Activated T-cell treated with anti-CD3 and anti-CD28 coated beads, Interleukin-2, amount 50 U/mL, for 48 hours (primary cell): ENCODE results near the gene IL17C.
"Not testable (repeated sequence)": the region's sequence is repeated elsewhere in the genome, so short reads cannot be mapped to it uniquely, and the experiment has no call there.

Source experiments
- DNase-seq, 2 experiments: peaks; one replicate each; pipeline ENCODE4 v3.0.0-alpha.2; 2020

IL17C gene, protein sequence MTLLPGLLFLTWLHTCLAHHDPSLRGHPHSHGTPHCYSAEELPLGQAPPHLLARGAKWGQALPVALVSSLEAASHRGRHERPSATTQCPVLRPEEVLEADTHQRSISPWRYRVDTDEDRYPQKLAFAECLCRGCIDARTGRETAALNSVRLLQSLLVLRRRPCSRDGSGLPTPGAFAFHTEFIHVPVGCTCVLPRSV

DNA sequence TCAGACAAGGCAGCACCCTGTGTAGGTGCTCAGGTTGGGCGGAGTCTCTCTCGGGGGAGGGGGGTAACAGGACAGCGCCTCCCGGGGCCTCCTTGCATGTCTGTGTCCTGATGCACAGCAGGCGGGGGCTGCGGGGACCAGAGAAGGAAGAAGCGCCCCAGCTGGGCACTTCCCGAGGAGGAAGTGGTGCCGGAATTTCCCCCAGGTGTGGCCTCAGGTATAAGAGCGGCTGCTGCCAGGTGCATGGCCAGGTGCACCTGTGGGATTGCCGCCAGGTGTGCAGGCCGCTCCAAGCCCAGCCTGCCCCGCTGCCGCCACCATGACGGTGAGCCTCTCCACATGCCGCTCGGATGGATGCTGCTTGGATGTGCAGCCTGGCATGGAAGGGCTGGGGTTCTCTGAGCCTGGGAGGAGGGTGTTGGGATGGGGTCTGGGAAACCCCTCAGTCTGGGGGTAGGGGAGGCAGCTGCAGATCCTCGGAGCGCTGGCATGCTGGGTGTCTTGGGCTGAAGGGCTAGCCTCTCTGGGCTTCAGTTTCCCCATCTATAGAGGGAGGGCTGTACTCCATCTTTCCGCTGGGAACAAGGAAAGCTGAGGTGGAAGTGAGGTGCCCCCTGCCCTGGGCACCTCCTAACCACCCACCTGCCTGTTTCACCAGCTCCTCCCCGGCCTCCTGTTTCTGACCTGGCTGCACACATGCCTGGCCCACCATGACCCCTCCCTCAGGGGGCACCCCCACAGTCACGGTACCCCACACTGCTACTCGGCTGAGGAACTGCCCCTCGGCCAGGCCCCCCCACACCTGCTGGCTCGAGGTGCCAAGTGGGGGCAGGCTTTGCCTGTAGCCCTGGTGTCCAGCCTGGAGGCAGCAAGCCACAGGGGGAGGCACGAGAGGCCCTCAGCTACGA lies at the start of gene IL17C:
Gene IL17C, plus strand, starts transcription at position 250 of the 908 bp plus-strand sequence. Its CDS starts 70 bp downstream, at position 320.
- no peak for DNase-seq

GRCh38 chr16:88588754-88589153 lies 49.6 kb upstream of the IL17C start:
- no peak for DNase-seq

- DNase-seq, result no peak
Observed at GRCh38 chr16:88589441-88589840, 48.9 kb upstream of the IL17C start.

GRCh38 chr16:88591577-88592021 lies 46.8 kb upstream of the IL17C start:
- peak; percentile 63 to 71 for DNase-seq

- no peak for DNase-seq
Observed at GRCh38 chr16:88593061-88593460, 45.3 kb upstream of the IL17C start.

- no peak for DNase-seq
Observed at GRCh38 chr16:88593489-88593888, 44.9 kb upstream of the IL17C start.

GRCh38 chr16:88593910-88594309 lies 44.5 kb upstream of the IL17C start:
- no peak for DNase-seq

DNA sequence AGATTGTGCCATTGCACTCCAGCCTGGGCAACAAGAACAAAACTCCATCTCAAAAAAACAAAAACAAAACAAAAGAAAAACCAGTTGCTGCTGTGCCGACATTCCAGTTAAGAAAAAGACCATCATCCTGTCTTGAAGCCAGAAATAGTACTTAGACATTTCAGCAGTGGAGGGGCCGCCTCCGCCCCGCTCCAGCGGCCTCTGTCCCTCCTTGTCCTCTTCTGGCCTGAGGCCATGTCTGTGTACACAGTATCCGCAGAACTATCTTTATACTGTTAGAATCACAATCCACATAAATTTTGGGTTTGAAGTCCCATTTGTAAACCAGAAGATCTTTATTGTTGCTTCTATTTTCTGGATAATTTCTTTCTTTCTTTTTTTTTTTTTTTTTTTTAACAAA lies 43.3 kb upstream of the IL17C start:
- no peak for DNase-seq

- DNase-seq, result no peak
Observed at GRCh38 chr16:88595921-88596320, 42.5 kb upstream of the IL17C start.

DNA sequence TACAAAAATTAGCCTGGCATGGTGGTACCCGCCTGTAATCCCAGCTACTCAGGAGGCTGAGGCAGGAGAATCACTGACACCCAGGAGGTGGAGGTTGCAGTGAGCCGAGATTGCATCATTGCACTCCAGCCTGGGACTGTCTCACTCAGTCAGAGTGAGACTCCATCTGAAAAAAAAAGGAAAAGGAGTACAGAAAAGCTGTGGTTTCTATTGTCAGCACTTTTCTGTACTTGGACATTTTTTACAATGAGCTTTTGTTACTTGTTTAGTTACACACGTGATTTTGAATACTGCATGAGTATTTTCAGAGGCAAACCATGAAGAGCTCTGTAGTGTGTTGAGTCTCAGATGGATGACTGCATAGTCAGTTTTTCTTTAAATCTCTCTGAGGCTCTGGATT lies 41.9 kb upstream of the IL17C start:
- DNase-seq, result no peak

- no peak for DNase-seq
Observed at GRCh38 chr16:88597856-88598491, 40.4 kb upstream of the IL17C start.

DNA sequence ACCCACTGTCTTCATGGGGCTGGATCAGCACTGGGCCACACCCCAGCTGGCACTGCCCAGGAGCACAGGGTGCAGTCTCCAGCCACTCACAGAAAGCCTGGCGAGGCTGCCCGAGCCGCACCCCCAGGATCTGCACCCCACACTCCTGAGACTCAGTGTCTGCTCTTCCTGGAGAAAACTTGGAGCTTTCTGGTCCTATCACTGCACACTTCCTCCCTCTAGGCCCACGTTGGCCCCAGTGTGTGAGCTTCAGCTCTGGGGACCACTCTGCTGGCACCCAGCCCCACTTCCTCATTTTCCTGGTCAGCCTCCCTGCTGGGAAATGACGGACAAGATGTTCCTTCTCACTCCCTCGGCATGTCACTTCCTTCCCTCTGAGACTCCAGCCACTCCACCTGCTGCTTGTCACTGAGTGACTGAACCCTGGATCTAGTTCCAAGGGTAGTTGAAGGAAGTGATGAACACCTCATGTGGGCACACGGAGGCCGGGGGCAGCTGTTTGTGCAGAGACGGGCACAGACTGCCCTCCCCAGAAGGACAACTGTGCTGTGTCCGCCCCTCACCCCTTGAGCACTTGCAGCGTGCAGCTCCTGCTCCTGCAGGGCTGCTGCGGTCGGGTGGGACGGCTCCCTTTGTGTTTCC lies 39.2 kb upstream of the IL17C start:
- no peak for DNase-seq

DNA sequence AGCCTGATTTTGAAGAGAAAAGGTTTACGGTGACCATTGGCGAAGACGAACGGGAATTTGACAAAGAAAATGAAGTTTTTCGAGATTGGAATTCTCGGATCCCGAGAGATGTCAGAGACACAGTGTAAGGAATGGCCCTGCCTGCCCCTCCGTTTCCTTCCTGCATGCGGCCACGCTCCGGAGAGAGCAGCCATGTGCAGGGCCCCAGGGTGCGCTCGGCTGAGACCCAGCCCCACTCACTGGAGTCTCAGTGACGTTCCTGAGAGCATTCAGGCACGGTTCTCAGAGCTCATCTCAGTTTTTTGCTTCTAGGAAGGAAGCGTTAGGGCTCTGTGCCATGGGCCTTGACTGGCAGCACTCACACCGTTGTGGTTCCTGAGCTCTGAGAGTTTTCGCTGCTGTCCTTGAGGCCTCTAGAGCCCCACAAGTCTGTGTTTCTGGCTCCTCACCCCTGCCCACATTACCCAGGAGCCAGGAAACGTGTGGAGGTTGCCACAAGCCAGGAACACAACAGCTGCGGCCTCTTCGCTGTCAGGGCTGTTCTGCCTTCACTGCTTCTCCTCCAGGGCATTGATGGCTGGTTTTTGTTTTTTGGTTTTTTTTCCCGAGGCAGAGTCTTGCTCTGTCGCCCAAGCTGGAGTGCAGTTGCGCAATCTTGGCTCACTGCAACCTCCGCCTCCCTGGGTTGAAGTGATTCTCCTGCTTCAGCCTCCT lies 38.4 kb upstream of the IL17C start:
- DNase-seq, result no peak

DNA sequence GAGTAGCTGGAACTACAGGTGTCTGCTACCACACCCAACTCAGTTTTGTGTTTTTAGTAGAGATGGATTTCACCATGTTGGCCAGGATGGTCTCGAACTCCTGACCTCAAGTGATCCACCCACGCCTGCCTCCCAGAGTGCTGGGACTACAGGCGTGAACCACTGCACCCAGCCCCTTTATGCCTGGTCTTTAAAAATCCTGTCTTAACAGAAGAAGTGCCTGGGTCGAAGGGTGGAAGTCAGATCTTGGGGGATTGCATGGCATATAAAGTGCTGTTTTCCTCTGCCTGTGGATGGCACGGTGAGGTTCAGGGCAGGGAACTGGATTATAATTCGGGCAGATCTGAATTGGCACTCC lies 37.9 kb upstream of the IL17C start:
- no peak for DNase-seq

- DNase-seq, result no peak
Observed at GRCh38 chr16:88601313-88602036, 36.9 kb upstream of the IL17C start.

DNA sequence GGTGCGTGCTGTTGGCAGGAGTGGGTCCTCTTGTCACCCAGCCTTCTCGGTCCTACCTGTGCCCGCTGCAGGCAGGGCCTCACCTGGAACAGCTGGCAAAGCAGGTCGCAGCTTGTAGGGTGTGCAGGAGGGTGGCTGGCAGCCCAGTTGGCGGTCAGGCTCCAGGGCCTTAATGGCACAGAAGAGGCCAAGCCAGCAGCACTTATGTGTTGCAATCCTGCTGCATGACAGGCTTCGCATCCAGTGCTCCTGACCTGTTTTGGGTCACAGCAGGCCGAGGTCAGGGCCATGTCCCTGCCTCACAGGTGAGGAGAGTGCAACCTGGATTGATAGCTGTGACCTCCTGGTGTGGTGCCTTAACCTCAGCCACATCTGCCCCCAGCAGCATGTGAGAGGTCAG lies 36.3 kb upstream of the IL17C start:
- no peak for DNase-seq

- no peak for DNase-seq
Observed at GRCh38 chr16:88605186-88606147, 32.9 kb upstream of the IL17C start.

DNA sequence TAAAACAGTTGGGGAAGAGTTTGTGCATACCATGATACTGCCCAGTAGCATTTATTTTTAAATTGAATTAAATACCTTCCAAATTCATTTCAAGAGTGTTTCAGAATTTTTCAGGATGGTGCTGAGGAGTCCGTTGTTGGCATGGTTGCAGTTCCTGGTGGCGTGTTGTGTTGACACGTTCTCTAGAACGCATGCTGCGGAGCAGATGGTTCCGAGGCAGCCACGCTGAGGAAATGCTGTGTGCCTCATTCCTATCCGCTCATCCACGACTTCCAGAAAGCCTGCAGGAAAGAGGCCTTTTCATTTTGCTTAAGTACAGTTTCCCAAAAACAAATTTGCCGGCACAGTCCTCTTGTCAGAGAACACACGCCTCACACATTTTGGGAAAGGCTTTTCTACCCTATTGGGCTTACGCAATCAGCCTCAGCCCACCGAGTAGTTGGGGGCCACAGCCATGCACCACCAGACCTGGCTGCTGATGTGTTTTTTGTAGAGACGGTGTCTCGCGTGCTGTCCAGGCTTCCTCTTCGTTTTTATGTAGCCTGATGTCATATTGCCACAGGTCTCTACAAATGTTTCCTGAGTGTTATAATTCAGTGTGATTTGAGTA lies 32.1 kb upstream of the IL17C start:
- DNase-seq, result no peak

DNA sequence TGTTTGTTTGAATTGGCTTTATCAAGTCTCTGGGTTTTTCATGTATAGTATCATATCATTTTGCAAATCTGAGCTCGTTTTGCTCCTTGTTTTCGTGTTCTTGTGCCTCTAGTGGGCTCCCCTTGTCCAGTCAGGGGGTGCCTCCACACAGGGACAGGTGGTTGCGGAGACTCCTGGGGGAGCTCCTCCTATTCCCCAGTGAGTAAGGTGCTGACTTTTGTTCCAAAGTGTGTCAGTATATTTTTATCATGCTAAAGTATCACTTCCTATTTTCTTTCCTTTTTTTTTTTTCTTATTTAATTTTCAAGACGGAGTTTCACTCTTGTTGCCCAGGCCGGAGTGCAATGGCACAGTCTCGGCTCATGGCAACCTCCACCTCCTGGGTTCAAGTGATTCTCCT lies 30.3 kb upstream of the IL17C start:
- no peak for DNase-seq

GRCh38 chr16:88609426-88609825 lies 28.9 kb upstream of the IL17C start:
- not testable (repeated sequence) for DNase-seq
